SK-N-MC (cell line): ENCODE results near the gene NLGN1.

Source experiments
- EZH2 ChIP-seq: fragments of 200-600 bp; sonication (generic); IDR thresholded peaks from one replicate; pipeline ENCODE4 v1.6.1; 2017; ENCODE audit warnings: antibody characterized with exemption
- FOXP2 ChIP-seq: optimal IDR thresholded peaks from 2 replicates; pipeline ENCODE3; 2011; ENCODE audit warnings: mild to moderate bottlenecking, moderate library complexity; ENCODE audit not compliant: insufficient read depth; ENCODE audit errors: extremely low read length, control extremely low read depth
- POLR2AphosphoS5 ChIP-seq: IDR thresholded peaks from 2 replicates; pipeline ENCODE4 v1.6.1; 2012; ENCODE audit warnings: mild to moderate bottlenecking, low read depth, low read length, borderline replicate concordance

DNA sequence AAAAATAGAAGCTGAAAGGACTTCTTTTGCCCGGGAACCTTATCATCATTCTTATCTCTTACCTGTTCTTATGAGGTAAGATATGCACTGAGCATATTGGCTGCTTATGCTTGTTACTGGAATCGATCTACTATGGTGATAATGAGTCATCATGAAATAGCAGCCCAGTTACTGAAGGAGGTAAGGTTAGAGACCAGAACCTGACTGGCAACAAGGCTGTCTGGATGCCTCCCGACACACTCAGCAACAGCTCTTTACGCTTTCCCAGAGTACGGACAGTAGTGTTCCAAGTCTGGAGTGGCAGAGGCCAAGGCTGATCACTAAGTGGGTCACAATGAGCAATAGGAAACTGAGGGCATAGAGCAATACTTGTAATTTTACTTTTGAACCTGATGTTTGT, 314.1 kb downstream of the NLGN1 start:
- no peak for TF ChIP-seq EZH2
- no peak for TF ChIP-seq POLR2AphosphoS5
- TF ChIP-seq FOXP2: no peak
